Measurements from ENCODE around the gene CIITA.
"Not testable (repeated sequence)": the region's sequence is repeated elsewhere in the genome, so short reads cannot be mapped to it uniquely, and the experiment has no call there.

CIITA gene

GRCh38 chr16:10937068-10937859 lies 60.3 kb downstream of the CIITA start:
- DNase-seq (ENCODE audit: low read depth in 3 of 3): no peak

- DNase-seq (ENCODE audit: low read depth in 3 of 3): no peak
Measured at GRCh38 chr16:10938321-10938720, 61.3 kb downstream of the CIITA start.

GRCh38 chr16:10938796-10939648 lies 62.0 kb downstream of the CIITA start:
- DNase-seq (ENCODE audit: low read depth in 3 of 3): no peak

- no peak for DNase-seq (ENCODE audit: low read depth in 3 of 3)
Measured at GRCh38 chr16:10939649-10940234, 62.7 kb downstream of the CIITA start.

GRCh38 chr16:10940501-10941079 lies 63.6 kb downstream of the CIITA start:
- no peak for DNase-seq (ENCODE audit: low read depth in 3 of 3)

- no peak for DNase-seq (ENCODE audit: low read depth in 3 of 3)
Measured at GRCh38 chr16:10941127-10941933, 64.3 kb downstream of the CIITA start.

GRCh38 chr16:10941935-10942351 lies 64.9 kb downstream of the CIITA start:
- DNase-seq (ENCODE audit: low read depth in 3 of 3): not testable (repeated sequence)

GRCh38 chr16:10942352-10943063 lies 65.5 kb downstream of the CIITA start, which contains the start of gene DEXI:
DEXI (minus strand) TSS chr16:10942468; CDS start chr16:10942005, 463 bp downstream.
- peak; percentile 88 to 93 (median 92) for DNase-seq (ENCODE audit: low read depth in 3 of 3)

GRCh38 chr16:10943064-10943353 lies 66.0 kb downstream of the CIITA start:
- DNase-seq (ENCODE audit: low read depth in 3 of 3): no peak

- peak; percentile 89 to 97 (median 91) for DNase-seq (ENCODE audit: low read depth in 3 of 3)
Measured at GRCh38 chr16:10944249-10945064, 67.5 kb downstream of the CIITA start, which contains the start of gene CLEC16A. CLEC16A (plus strand) TSS chr16:10944564; CDS start chr16:10944718, 154 bp downstream.

- no peak for DNase-seq (ENCODE audit: low read depth in 3 of 3)
Measured at GRCh38 chr16:10945065-10945787, 68.2 kb downstream of the CIITA start.

- DNase-seq (ENCODE audit: low read depth in 3 of 3): no peak
Measured at GRCh38 chr16:10946308-10946707, 69.3 kb downstream of the CIITA start.

- DNase-seq (ENCODE audit: low read depth in 3 of 3): no peak
Measured at GRCh38 chr16:10947211-10947787, 70.3 kb downstream of the CIITA start.

- DNase-seq (ENCODE audit: low read depth in 3 of 3): no peak
Measured at GRCh38 chr16:10949424-10949970, 72.5 kb downstream of the CIITA start.

- no peak for DNase-seq (ENCODE audit: low read depth in 3 of 3)
Measured at GRCh38 chr16:10950393-10950792, 73.4 kb downstream of the CIITA start.

GRCh38 chr16:10951026-10951425 lies 74.0 kb downstream of the CIITA start:
- no peak for DNase-seq (ENCODE audit: low read depth in 3 of 3)

GRCh38 chr16:10954903-10955302 lies 77.9 kb downstream of the CIITA start:
- no peak for DNase-seq (ENCODE audit: low read depth in 3 of 3)

GRCh38 chr16:10957771-10958482 lies 80.9 kb downstream of the CIITA start:
- DNase-seq (ENCODE audit: low read depth in 3 of 3): no peak

All from stimulated activated CD4-positive, alpha-beta T cell treated with anti-CD3 and anti-CD28 coated beads, TNF-alpha, amount 100 ng/mL, for 4 hours (primary cell).